Left ventricle myocardium inferior (tissue), 1 donor: ENCODE data around the gene LIMD2. TPM values are rescaled to one million over a fixed set of nuclear protein-coding genes. Genes with fewer than 3 reads are reported as not detected.

ENCODE experiments used
- DNase-seq: peaks from one replicate; pipeline ENCODE4 v3.0.0-alpha.2; 2020
- H3K27ac ChIP-seq: fragments of 200-600 bp; replicated peaks from 2 replicates; pipeline ENCODE4 v1.8.0; 2021
- H3K27me3 ChIP-seq: fragments of 200-600 bp; 2 replicates; pipeline ENCODE4 v1.8.0; 2021; ENCODE audit warnings: low read depth
- H3K36me3 ChIP-seq: fragments of 200-600 bp; 2 replicates; pipeline ENCODE4 v1.8.0; 2021
- H3K4me1 ChIP-seq: fragments of 200-600 bp; 2 replicates; pipeline ENCODE4 v1.8.0; 2021
- H3K4me3 ChIP-seq: fragments of 200-600 bp; 2 replicates; pipeline ENCODE4 v1.8.0; 2021; ENCODE audit warnings: mild to moderate bottlenecking, moderate library complexity
- H3K9me3 ChIP-seq: fragments of 200-600 bp; replicated peaks from 2 replicates; pipeline ENCODE4 v1.8.0; 2021
- intact Hi-C: fragments of 100-400 bp; cut with micrococcal nuclease; formaldehyde crosslinking; loops from one replicate; pipeline ENCODE4 v1.11.0; 2022
- total RNA-seq: library from RNA; stranded (reverse); fragmentation: NEBNext Ultra II Directional; extraction: Animal tissue kit (Norgen Biotek cat#: 25700); gene quantifications from one replicate; pipeline ENCODE4 v1.2.1, GENCODE V29; 2021
- TF ChIP-seq, protein P1 (sequence below): fragments of 200-600 bp; IDR thresholded peaks from 2 replicates; pipeline ENCODE4 v1.8.0; 2021; ENCODE audit warnings: antibody characterized with exemption, mild to moderate bottlenecking, borderline replicate concordance
- donor health status: DM: no; HTN: yes; CAD: no; lungs with severe emphysema.

Gene LIMD2
- total RNA-seq, 1 donor from 2014 or later = 2.7 TPM

DNA sequence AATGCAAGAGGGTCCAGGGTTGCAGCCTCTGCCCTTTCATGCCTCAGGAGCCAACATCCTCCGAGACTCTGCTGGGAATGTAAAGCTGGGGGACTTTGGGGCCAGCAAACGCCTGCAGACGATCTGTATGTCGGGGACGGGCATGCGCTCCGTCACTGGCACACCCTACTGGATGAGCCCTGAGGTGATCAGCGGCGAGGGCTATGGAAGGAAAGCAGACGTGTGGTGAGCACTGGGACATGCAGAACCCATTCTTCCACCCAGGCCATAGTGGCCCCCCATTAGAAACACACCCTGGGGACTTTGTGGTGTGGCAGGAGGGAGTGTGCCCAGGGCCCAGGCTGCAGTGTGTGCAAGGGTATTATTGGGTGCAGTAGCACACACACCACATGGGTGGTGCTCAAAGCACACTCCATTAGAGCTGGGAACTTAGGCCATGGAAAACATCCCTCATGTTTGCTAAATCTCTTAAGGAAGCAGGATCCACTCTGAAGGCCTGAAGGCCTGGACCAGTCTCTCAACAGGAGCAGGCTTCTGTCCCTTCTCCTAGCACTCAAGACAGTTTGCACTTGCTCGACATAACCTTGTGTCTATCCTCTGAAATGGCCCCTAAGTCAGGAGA, 7.6 kb downstream of the LIMD2 start:
- TF ChIP-seq, protein P1, sequence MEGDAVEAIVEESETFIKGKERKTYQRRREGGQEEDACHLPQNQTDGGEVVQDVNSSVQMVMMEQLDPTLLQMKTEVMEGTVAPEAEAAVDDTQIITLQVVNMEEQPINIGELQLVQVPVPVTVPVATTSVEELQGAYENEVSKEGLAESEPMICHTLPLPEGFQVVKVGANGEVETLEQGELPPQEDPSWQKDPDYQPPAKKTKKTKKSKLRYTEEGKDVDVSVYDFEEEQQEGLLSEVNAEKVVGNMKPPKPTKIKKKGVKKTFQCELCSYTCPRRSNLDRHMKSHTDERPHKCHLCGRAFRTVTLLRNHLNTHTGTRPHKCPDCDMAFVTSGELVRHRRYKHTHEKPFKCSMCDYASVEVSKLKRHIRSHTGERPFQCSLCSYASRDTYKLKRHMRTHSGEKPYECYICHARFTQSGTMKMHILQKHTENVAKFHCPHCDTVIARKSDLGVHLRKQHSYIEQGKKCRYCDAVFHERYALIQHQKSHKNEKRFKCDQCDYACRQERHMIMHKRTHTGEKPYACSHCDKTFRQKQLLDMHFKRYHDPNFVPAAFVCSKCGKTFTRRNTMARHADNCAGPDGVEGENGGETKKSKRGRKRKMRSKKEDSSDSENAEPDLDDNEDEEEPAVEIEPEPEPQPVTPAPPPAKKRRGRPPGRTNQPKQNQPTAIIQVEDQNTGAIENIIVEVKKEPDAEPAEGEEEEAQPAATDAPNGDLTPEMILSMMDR = no peak
- intact Hi-C loops = no loop called here

DNA sequence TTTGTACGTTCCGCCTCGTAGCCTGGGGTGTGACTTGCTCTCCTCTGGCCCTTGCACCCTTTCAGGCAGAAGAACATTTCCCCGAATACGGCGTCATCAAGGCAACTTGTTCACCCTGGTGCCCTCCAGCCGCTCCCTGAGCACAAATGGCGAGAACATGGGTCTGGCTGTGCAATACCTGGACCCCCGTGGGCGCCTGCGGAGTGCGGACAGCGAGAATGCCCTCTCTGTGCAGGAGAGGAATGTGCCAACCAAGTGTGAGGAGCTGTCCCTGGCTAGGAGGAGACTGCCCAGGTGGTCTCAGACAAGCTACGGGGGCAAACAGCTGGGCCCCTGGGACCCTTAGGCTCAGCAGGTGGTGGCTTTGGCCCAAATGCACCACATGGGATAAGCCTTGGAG, 10.4 kb downstream of the LIMD2 start:
- DNase-seq = no peak
- no peaks in the 10 kb centered on the region for H3K27me3 ChIP-seq
- intact Hi-C loops = no loop called here
- no peak overlapping the region for H3K4me3 ChIP-seq
- H3K27ac ChIP-seq = no peak overlapping the region
- H3K4me1 ChIP-seq = peaks cover 11% of the 10 kb centered on the region
- peaks cover 91% of the 10 kb centered on the region for H3K36me3 ChIP-seq
- TF ChIP-seq, protein P1 = no peak
- H3K9me3 ChIP-seq = no peaks in the 10 kb centered on the region

More for the DNA sequence above, 7.6 kb downstream of the LIMD2 start:
- H3K4me1 ChIP-seq = peaks cover 3% of the 10 kb centered on the region
- no peaks in the 10 kb centered on the region for H3K27me3 ChIP-seq
- no peak overlapping the region for H3K27ac ChIP-seq
- H3K9me3 ChIP-seq = no peaks in the 10 kb centered on the region
- no peak overlapping the region for H3K4me3 ChIP-seq
- H3K36me3 ChIP-seq = peaks cover 80% of the 10 kb centered on the region
- DNase-seq = no peak

DNA sequence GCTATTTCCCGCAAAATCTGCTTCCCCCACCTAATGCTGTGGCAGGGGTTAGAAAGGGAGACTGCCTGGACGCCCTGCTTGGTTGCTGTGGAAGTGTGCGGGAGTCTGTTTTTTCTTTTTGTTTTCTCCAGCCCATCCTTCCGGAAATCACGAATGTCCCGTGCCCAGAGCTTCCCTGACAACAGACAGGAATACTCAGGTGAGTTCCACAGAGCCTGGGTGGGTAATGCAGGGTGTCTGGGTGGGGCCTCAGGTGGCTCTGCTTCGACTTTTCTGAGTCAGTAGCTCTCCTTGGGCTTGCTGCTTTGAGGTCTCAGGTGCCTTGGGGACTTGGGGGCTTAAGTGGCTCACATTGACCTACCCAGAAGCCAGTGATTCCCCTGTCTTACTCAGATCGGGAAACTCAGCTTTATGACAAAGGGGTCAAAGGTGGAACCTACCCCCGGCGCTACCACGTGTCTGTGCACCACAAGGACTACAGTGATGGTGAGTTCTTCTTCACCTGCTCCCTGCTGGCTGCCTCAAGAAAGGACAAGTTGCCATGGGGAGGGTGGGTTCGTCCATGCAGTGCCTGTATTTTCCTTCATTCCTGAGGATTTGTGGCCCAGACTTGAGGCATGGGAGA, 11.4 kb downstream of the LIMD2 start:
- DNase-seq = no peak
- intact Hi-C loops = no loop called here
- Histone ChIP-seq H3K4me1 (peaks cover 17% of the 10 kb centered on the region), H3K27me3 (no peaks in the 10 kb centered on the region), H3K36me3 (peaks cover 90% of the 10 kb centered on the region), H3K27ac (no peak overlapping the region), H3K9me3 (no peaks in the 10 kb centered on the region), H3K4me3 (no peak overlapping the region)
- TF ChIP-seq, protein P1 = no peak

DNA sequence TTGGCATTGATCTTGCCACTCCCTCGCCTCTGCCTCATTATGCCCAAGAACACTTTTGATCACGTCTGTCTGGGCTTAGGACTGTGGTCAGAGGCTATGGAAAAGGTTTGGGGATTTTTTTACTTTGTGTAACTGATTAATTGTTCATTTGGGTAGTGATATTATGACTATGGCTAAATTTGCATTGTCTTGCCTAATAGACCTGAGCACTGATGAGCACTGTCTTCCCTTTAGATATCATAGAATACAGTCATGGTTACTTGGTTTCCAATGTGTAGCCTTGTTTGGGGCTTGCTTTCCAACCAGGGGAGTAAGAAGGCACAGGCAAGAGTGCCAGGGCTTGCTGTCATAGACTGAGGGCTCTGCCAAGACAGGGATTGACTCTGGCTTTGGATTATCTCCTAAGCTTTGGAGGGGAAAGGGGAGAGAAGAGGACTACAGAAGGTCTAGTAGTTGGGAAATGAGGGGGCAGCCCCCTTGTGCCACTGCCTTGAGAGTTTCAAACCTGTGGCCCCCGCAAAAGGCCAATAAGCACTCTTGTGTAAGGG, 13.7 kb downstream of the LIMD2 start:
- DNase-seq = no peak
- Histone ChIP-seq H3K27ac (no peak overlapping the region), H3K9me3 (no peaks in the 10 kb centered on the region), H3K27me3 (no peaks in the 10 kb centered on the region), H3K4me3 (no peak overlapping the region), H3K4me1 (peaks cover 23% of the 10 kb centered on the region), H3K36me3 (peaks cover 89% of the 10 kb centered on the region)
- TF ChIP-seq, protein P1 = no peak
- intact Hi-C loops = no loop called here

DNA sequence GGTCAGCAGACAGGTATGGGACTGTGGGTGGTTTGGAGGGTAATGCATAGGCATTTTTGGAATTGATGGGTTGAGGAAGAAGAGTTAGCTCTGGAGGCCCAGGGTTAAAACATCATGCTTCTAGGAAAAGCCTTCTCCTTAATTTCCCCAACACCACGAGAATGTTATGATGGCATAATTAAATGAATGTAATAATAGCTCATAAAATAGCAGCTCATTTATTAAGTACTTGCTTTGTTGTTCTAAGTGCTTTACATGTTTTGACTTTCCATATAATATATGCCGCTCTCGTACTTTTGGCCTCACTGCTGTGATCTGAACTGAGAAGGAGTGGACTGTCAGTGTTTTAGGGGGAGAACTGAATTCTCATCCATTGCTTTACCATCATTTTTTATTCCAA, 14.3 kb downstream of the LIMD2 start:
- no peaks in the 10 kb centered on the region for H3K27me3 ChIP-seq
- intact Hi-C loops = no loop called here
- peaks cover 29% of the 10 kb centered on the region for H3K4me1 ChIP-seq
- no peaks in the 10 kb centered on the region for H3K9me3 ChIP-seq
- TF ChIP-seq, protein P1 = no peak
- no peak overlapping the region for H3K27ac ChIP-seq
- no peak overlapping the region for H3K4me3 ChIP-seq
- peaks cover 82% of the 10 kb centered on the region for H3K36me3 ChIP-seq
- no peak for DNase-seq
